K562 (cell line): ENCODE data around the gene KCNC3. TPM values are rescaled to one million over a fixed set of nuclear protein-coding genes. Genes with fewer than 3 reads are reported as not detected.

Source experiments
- CC2D1A ChIP-seq: fragments of 450-650 bp; IDR thresholded peaks from 2 replicates; pipeline ENCODE4 v1.6.1; 2017; ENCODE audit warnings: mild to moderate bottlenecking
- CTBP1 ChIP-seq: fragments of 450-650 bp; IDR thresholded peaks from 2 replicates; pipeline ENCODE4 v1.6.1; 2016; ENCODE audit warnings: borderline replicate concordance
- GABPA ChIP-seq: fragments of 200-800 bp; sonication (Bioruptor generic); conservative IDR thresholded peaks from 2 replicates; pipeline ENCODE4 v1.6.1; 2016; ENCODE audit warnings: low read depth, missing genetic modification characterization, missing compliant biosample characterization
- HDAC3 ChIP-seq: fragments of 450-650 bp; IDR thresholded peaks from 2 replicates; pipeline ENCODE4 v1.6.1; 2018; ENCODE audit warnings: borderline replicate concordance, mild to moderate bottlenecking, moderate library complexity; ENCODE audit not compliant: partially characterized antibody
- KAT7 ChIP-seq: sonication (generic); formaldehyde crosslinking; IDR thresholded peaks from 2 replicates; pipeline ENCODE4 v1.8.0; 2022; ENCODE audit warnings: missing genetic modification reagents, mild to moderate bottlenecking, borderline replicate concordance
- MGA ChIP-seq: fragments of 450-650 bp; IDR thresholded peaks from 2 replicates; pipeline ENCODE4 v1.6.1; 2016; ENCODE audit warnings: mild to moderate bottlenecking, moderate library complexity
- PHF8 ChIP-seq: fragments of 200-600 bp; sonication (generic); IDR thresholded peaks from 2 replicates; pipeline ENCODE4 v1.6.1; 2012; ENCODE audit warnings: mixed run types, mild to moderate bottlenecking, inconsistent platforms, low read length, moderate library complexity, borderline replicate concordance
- SAP30 ChIP-seq: fragments of 200-600 bp; sonication (generic); IDR thresholded peaks from 2 replicates; pipeline ENCODE4 v1.6.1; 2012; ENCODE audit warnings: borderline replicate concordance, low read depth, mild to moderate bottlenecking, moderate library complexity, low read length, control low read depth, inconsistent platforms; ENCODE audit not compliant: insufficient read depth, poor library complexity, severe bottlenecking
- TCFL5 ChIP-seq: fragments of 250-450 bp; sonication (Bioruptor Pico); conservative IDR thresholded peaks from 2 replicates; pipeline ENCODE4 v1.6.1; 2021; ENCODE audit warnings: mild to moderate bottlenecking, moderate library complexity, matching md5 sums
- polyA plus RNA-seq, 8 experiments: library from polyadenylated mRNA; depleted of rRNA in 4 of 8; stranded (reverse) in 5 of 8; unstranded in 3 of 8; fragments of >200 nt; fragmentation: Nextera tagmentation in 2 of 8; fragmentation: Illumina TruSeq in 1 of 8; extraction: Ambion mirVana in 2 of 8; extraction: Trizol in 1 of 8; gene quantifications; 2 replicates each; pipeline versions ENCODE4 v1.2.1 to v1.2.3, GENCODE V29; 2011 to 2014; ENCODE audit warnings: inconsistent platforms in 1 of 8, missing spikeins in 1 of 8
- total RNA-seq, 7 experiments: library from RNA; depleted of rRNA in 6 of 7; stranded (reverse); fragments of >200 nt in 6 of 7; fragmentation: Illumina TruSeq in 2 of 7; extraction: Trizol in 2 of 7; gene quantifications; 2 replicates each; pipeline versions ENCODE4 v1.2.1 to v1.2.3, GENCODE V29; 2011 to 2021; ENCODE audit warnings: low replicate concordance in 1 of 7
- TF ChIP-seq, protein P1 (sequence below), 2 experiments: IDR thresholded peaks; 2 replicates each; pipeline ENCODE4 v1.6.1; 2011; ENCODE audit warnings: borderline replicate concordance in 1 of 2, control low read depth in 1 of 2, low read depth in 1 of 2, low read length in 1 of 2, mild to moderate bottlenecking in 1 of 2, mixed read lengths in 1 of 2, moderate library complexity in 1 of 2; ENCODE audit not compliant: insufficient read depth in 1 of 2, insufficient read length in 1 of 2, poor library complexity in 1 of 2, severe bottlenecking in 1 of 2; ENCODE audit errors: extremely low read depth in 1 of 2
- TF ChIP-seq, protein P2 (sequence below): sonication (generic); formaldehyde crosslinking; IDR thresholded peaks from 2 replicates; pipeline ENCODE4 v1.9.0; 2022; ENCODE audit warnings: mild to moderate bottlenecking, missing genetic modification reagents

KCNC3 gene
- total and polyA plus RNA-seq, 9 of the 15 experiments (the other 6 are each of a cell fraction or from before 2014, with no cell fraction given): 0.03 to 26.2 (median 2.0) TPM

DNA sequence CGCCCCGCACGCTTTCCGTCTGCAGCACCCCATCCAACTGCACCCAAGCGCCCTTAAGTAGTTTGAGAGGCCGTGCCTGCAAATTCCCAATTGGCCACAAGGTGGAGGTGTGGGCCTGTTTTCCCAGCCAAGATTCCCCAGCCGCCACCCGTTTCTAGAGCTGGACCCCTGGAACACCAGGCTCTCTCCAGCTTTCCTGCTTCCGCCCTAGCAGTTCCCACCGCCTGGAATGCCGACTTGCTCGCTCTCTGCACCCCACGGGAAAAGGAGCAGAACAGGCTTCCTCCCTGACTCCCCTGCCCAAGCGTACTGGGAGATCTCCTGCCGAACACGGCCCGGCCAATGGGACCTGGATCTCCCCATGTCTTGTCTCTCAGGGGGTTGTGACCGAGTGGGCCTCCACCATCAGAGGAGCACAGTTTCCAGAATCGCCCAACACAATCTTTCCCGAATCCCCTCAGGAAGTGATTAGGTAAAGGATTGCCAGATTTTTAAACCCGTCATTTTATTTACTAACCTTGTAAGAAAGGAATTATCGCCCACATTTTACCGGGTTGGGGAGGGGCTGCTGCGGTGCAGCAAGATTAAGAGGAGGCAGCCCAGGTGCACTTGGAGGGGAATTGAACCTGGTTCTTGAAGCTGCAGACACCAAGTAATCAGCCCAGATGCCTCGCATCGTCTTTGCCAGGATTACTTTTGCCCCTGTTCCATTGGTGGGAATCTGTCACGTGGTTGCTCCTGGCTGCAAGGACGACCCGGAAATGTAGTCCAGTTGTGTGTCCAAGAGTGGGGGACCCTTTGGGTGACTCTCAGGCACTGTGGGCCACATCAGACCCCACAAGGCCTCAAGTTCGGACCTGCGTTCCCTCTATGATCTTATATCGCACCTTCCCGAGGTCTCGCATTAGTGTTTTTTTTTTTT is 39.7 kb upstream of the KCNC3 start (continued):
- TF ChIP-seq MGA (peak; percentile 71; the same call in 1 of the 2 replicates), PHF8 (peak; percentile 55; the same call in 1 of the 2 replicates), GABPA (tag) (peak; percentile 38; the same call in 1 of the 2 replicates), TCFL5 (no peak), CTBP1 (peak; percentile 31; the same call in 1 of the 2 replicates), KAT7 (no peak; the same call in 1 of the 2 replicates), CC2D1A (peak; percentile 56; the same call in 1 of the 2 replicates), HDAC3 (no peak), SAP30 (peak; percentile 58)
- TF ChIP-seq, protein P1, sequence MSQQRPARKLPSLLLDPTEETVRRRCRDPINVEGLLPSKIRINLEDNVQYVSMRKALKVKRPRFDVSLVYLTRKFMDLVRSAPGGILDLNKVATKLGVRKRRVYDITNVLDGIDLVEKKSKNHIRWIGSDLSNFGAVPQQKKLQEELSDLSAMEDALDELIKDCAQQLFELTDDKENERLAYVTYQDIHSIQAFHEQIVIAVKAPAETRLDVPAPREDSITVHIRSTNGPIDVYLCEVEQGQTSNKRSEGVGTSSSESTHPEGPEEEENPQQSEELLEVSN (IDR thresholded peaks at IDR 0.05; ENCODE audit: borderline replicate concordance in 1 of 2, extremely low read depth in 1 of 2, insufficient read depth in 1 of 2, insufficient read length in 1 of 2, low read depth in 1 of 2, low read length in 1 of 2, poor library complexity in 1 of 2, severe bottlenecking in 1 of 2): peak; percentile 81 to 89
- TF ChIP-seq, protein P2, sequence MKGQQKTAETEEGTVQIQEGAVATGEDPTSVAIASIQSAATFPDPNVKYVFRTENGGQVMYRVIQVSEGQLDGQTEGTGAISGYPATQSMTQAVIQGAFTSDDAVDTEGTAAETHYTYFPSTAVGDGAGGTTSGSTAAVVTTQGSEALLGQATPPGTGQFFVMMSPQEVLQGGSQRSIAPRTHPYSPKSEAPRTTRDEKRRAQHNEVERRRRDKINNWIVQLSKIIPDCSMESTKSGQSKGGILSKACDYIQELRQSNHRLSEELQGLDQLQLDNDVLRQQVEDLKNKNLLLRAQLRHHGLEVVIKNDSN (CRISPR knock-in tag): peak; percentile 94
